Fibroblast of gingiva (primary cell): ENCODE measurements around the gene PCSK2.
A peak's percentile ranks its signal among the peaks of the same experiment; 100 is the strongest.

ENCODE experiments used
- DNase-seq: peaks from one replicate; pipeline ENCODE4 v3.0.0-alpha.2; 2011; ENCODE audit warnings: low read depth

The PCSK2 gene

GRCh38 chr20:17505636-17506517 is 279.0 kb downstream of the PCSK2 start:
- no peak for DNase-seq

- no peak for DNase-seq
These were observed 280.2 kb downstream of the PCSK2 start for GRCh38 chr20:17507032-17507431.

GRCh38 chr20:17507531-17507930 is 280.7 kb downstream of the PCSK2 start:
- no peak for DNase-seq

- DNase-seq, result no peak
These were observed 281.9 kb downstream of the PCSK2 start for GRCh38 chr20:17508756-17509155.

GRCh38 chr20:17510548-17510947 is 283.7 kb downstream of the PCSK2 start:
- no peak for DNase-seq

GRCh38 chr20:17511401-17511800 is 284.6 kb downstream of the PCSK2 start:
- no peak for DNase-seq

GRCh38 chr20:17513939-17514338 is 287.1 kb downstream of the PCSK2 start:
- no peak for DNase-seq

- DNase-seq, result no peak
These were observed 288.2 kb downstream of the PCSK2 start for GRCh38 chr20:17515053-17515452.

- DNase-seq, result no peak
These were observed 291.7 kb downstream of the PCSK2 start for GRCh38 chr20:17518339-17519052.

GRCh38 chr20:17519606-17520285 is 292.9 kb downstream of the PCSK2 start:
- DNase-seq, result no peak

- no peak for DNase-seq
These were observed 293.7 kb downstream of the PCSK2 start for GRCh38 chr20:17520583-17520982.

GRCh38 chr20:17522528-17522927 is 295.7 kb downstream of the PCSK2 start:
- DNase-seq, result no peak

- DNase-seq, result no peak
These were observed 296.5 kb downstream of the PCSK2 start for GRCh38 chr20:17523326-17523725.

GRCh38 chr20:17524560-17524959 is 297.7 kb downstream of the PCSK2 start:
- DNase-seq, result no peak

- DNase-seq, result no peak
These were observed 298.3 kb downstream of the PCSK2 start for GRCh38 chr20:17525132-17525531.

GRCh38 chr20:17525650-17526049 is 298.8 kb downstream of the PCSK2 start:
- no peak for DNase-seq

GRCh38 chr20:17529586-17529985 is 302.7 kb downstream of the PCSK2 start:
- no peak for DNase-seq

GRCh38 chr20:17530153-17530552 is 303.3 kb downstream of the PCSK2 start:
- no peak for DNase-seq

- peak; percentile 58 for DNase-seq
These were observed 304.1 kb downstream of the PCSK2 start, which contains the start of gene BFSP1 for GRCh38 chr20:17530716-17531664. Gene BFSP1, minus strand, starts transcription at chr20:17531379. Its CDS starts 50 bp downstream, at chr20:17531329.

- no peak for DNase-seq
These were observed 304.8 kb downstream of the PCSK2 start for GRCh38 chr20:17531665-17532025.

- peak; percentile 45 for DNase-seq
These were observed 306.6 kb downstream of the PCSK2 start for GRCh38 chr20:17533396-17533795.

- no peak for DNase-seq
These were observed 307.2 kb downstream of the PCSK2 start for GRCh38 chr20:17534077-17534476.
